ENCODE data around the gene FLNC.

The FLNC gene

GRCh38 chr7:128868624-128869137, 38.5 kb downstream of the FLNC start:
- Histone ChIP-seq H3K4me1 (peaks cover 0 to 37% (median 28%) of the 10 kb centered on the region in 4 donors), H3K27ac (no peak overlapping the region), H3K9me3 (no peaks in the 10 kb centered on the region), H3K36me3 (peaks cover 8 to 22% (median 14%) of the 10 kb centered on the region in 3 donors), H3K4me3 (peak overlapping the region; percentile 50 to 68), H3K27me3 (peaks cover 0 to 2% of the 10 kb centered on the region in 2 donors)
- TF ChIP-seq CTCF (IDR thresholded peaks at IDR 0.05) = no peak
- intact Hi-C loops (cut with DNase I; ENCODE audit: low total_unique reads) = loop anchor here (10.0 kb wide), 1 partner anchor 134 kb away; the partner anchor contains the start of gene CALU
- no peak for DNase-seq

- peak; percentile 25 to 43 for TF ChIP-seq CTCF (IDR thresholded peaks at IDR 0.05)
- intact Hi-C loops (cut with DNase I; ENCODE audit: low total_unique reads) = loop anchor here (10.0 kb wide), 1 partner anchor 135 kb away; the partner anchor contains the start of gene CALU
- H3K27ac ChIP-seq = peak overlapping the region; percentile 38 to 40
- H3K27me3 ChIP-seq = peaks cover 0 to 6% of the 10 kb centered on the region in 2 donors
- peaks cover 8 to 22% (median 14%) of the 10 kb centered on the region in 3 donors for H3K36me3 ChIP-seq
- H3K4me3 ChIP-seq = peak overlapping the region; percentile 50 to 68
- no peak for DNase-seq
- peaks cover 0 to 30% (median 22%) of the 10 kb centered on the region in 4 donors for H3K4me1 ChIP-seq
- H3K9me3 ChIP-seq = no peaks in the 10 kb centered on the region
Observed at GRCh38 chr7:128869138-128869943, 39.1 kb downstream of the FLNC start.

GRCh38 chr7:128869944-128870285, 39.7 kb downstream of the FLNC start:
- intact Hi-C loops (cut with DNase I; ENCODE audit: low total_unique reads) = loop anchor here (10.0 kb wide), 1 partner anchor 135 kb away; the partner anchor contains the start of gene CALU
- H3K9me3 ChIP-seq = no peaks in the 10 kb centered on the region
- peaks cover 0 to 8% of the 10 kb centered on the region in 2 donors for H3K27me3 ChIP-seq
- H3K27ac ChIP-seq = peak overlapping the region in 1 of 2 donors; percentile 38
- no peak for TF ChIP-seq CTCF (IDR thresholded peaks at IDR 0.05)
- H3K36me3 ChIP-seq = peaks cover 8 to 21% (median 12%) of the 10 kb centered on the region in 3 donors
- DNase-seq = no peak
- H3K4me3 ChIP-seq = peak overlapping the region; percentile 50 to 68
- H3K4me1 ChIP-seq = peaks cover 0 to 25% (median 19%) of the 10 kb centered on the region in 4 donors

GRCh38 chr7:128871050-128871449, 40.8 kb downstream of the FLNC start:
- Histone ChIP-seq H3K27ac (no peak overlapping the region), H3K4me3 (no peak overlapping the region), H3K9me3 (no peaks in the 10 kb centered on the region), H3K36me3 (peaks cover 0 to 9% (median 1%) of the 10 kb centered on the region in 3 donors), H3K4me1 (peaks cover 0 to 23% (median 19%) of the 10 kb centered on the region in 4 donors), H3K27me3 (peaks cover 0 to 8% of the 10 kb centered on the region in 2 donors)
- no peak for DNase-seq
- TF ChIP-seq CTCF (IDR thresholded peaks at IDR 0.05) = no peak
- intact Hi-C loops (cut with DNase I; ENCODE audit: low total_unique reads) = no loop called here

GRCh38 chr7:128872394-128872824, 42.2 kb downstream of the FLNC start:
- intact Hi-C loops (cut with DNase I; ENCODE audit: low total_unique reads) = no loop called here
- Histone ChIP-seq H3K9me3 (no peaks in the 10 kb centered on the region), H3K27me3 (peaks cover 0 to 8% of the 10 kb centered on the region in 2 donors), H3K27ac (no peak overlapping the region), H3K36me3 (no peaks in the 10 kb centered on the region), H3K4me1 (peaks cover 0 to 23% (median 19%) of the 10 kb centered on the region in 4 donors), H3K4me3 (no peak overlapping the region)
- DNase-seq = no peak
- TF ChIP-seq CTCF (IDR thresholded peaks at IDR 0.05) = no peak
